GM18867 (cell line): Measurements from ENCODE around the gene NOP14.
"Not testable (repeated sequence)": the region's sequence is repeated elsewhere in the genome, so short reads cannot be mapped to it uniquely, and the experiment has no call there.

Source experiments
- ATAC-seq: cut with Tn5 transposase; IDR thresholded peaks from one replicate; pipeline ENCODE4 v1.9.1; 2021; ENCODE audit warnings: mild to moderate bottlenecking, moderate library complexity; ENCODE audit not compliant: unreplicated experiment

NOP14 gene

DNA sequence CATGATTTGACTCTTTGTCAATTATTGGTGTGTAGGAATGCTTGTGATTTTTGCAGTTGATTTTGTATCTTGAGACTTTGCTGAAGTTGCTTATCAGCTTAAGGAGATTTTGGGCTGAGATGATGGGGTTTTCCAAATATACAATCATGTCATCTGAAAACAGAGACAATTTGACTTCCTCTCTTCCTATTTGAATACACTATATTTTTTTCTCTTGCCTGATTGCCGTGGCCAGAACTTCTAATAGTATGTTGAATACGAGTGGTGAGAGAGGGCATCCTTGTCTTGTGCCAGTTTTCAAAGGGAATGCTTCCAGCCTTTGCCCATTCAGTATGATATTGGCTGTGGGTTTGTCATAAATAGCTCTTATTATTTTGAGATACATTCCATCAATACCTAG lies 44.9 kb downstream of the NOP14 start:
- not testable (repeated sequence) for ATAC-seq

DNA sequence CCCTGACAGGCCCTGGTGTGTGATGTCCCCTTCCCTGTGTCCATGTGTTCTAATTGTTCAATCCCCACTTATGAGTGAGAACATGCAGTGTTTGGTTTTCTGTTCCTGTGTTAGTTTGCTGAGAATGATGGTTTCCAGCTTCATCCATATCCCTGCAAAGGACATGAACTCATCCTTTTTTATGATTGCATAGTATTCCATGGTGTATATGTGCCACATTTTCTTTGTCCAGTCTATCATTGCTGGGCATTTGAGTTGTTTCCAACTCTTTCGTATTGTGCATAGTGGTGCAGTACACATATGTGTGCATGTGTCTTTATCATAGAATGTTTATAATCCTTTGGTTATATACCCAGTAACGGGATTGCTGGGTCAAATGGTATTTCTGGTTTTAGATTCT lies 46.5 kb downstream of the NOP14 start:
- ATAC-seq, result not testable (repeated sequence)

- ATAC-seq, result no peak
Measured at GRCh38 chr4:2915789-2916188, 47.4 kb downstream of the NOP14 start.

DNA sequence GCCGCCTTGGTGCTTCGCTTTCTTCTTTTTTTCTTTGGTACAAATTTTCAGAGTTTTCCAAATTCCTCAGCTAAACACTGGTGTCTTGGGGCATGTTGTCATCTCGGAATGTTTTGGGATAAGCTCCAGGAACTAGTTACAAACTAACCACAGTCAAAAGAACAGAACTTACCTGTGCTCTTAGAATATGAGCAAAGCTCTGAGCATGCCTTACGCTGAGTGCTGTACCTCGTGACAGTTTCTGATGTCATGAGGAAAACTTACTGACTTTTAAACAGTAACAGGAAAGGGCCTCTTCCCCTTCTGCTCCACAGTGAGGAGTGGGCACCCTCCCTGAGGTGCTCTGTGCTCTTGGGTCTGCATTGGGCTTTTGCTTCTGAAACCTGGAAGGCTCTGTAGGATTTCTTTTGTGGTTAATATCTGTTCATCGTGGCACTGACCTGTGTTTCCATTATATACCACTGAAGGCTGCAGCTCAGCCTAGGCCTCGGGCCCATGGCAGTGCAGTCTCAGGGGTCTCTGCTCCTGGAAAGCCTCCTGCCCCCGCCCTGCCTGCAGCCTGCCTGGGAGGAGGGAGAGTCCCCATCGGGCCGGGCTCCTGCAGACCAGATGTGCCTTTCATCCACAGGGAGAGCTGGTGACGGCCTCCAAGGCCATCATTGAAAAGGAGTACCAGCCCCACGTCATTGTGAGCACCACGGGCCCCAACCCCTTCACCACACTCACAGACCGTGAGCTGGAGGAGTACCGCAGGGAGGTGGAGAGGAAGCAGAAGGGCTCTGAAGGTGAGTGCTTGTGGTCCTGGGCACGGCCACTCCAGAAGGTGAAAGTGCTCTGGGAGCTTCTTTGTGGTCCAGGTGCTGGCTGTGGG lies 48.7 kb downstream of the NOP14 start:
- ATAC-seq, result no peak

GRCh38 chr4:2913168-2913567 lies 50.0 kb downstream of the NOP14 start:
- ATAC-seq, result no peak

GRCh38 chr4:2911868-2912267 lies 51.3 kb downstream of the NOP14 start:
- ATAC-seq, result no peak

DNA sequence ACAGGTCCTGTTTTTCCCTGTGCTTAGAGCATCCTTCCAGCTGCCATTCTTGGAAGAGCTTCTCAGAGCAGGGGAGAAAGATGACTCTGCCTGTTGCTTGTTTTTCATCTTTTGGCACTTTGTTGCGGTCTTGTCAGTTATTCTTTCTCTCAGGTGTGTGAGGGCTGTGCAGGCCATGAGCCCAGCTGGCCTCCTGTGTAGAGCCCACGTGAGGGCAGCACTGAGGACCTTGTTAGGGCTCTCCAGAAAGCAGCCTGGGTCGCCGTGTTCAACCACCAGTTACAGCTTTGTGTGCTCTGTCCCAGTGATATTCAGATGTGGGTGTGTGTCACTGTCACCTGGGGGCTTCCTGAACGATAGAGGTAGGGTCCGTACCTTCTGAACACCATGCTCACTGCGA lies 52.8 kb downstream of the NOP14 start:
- ATAC-seq, result no peak

GRCh38 chr4:2909583-2909982 lies 53.6 kb downstream of the NOP14 start:
- ATAC-seq, result no peak

DNA sequence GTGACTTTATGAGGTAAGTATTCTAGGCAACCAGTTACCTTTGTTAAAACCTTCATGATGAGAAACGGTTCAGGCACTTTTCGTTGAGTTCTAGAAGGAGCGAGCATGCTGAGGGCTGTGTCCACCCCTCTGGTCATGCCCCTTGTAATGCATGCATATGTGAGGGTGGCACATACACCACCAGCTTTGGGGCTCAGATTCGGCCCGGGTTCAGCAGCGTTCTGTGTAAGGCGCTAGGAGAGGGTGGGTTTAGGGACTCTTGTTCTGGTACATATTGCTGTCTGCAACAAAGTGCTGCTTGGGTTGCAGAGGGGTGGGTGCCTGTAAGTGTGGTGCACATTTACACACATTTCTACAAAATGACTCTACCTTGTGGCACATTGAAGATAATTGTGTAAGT lies 54.5 kb downstream of the NOP14 start:
- no peak for ATAC-seq

- no peak for ATAC-seq
Measured at GRCh38 chr4:2907706-2908293, 55.4 kb downstream of the NOP14 start.

GRCh38 chr4:2907226-2907625 lies 56.0 kb downstream of the NOP14 start:
- ATAC-seq, result no peak

- ATAC-seq, result no peak
Measured at GRCh38 chr4:2906218-2906617, 57.0 kb downstream of the NOP14 start.

DNA sequence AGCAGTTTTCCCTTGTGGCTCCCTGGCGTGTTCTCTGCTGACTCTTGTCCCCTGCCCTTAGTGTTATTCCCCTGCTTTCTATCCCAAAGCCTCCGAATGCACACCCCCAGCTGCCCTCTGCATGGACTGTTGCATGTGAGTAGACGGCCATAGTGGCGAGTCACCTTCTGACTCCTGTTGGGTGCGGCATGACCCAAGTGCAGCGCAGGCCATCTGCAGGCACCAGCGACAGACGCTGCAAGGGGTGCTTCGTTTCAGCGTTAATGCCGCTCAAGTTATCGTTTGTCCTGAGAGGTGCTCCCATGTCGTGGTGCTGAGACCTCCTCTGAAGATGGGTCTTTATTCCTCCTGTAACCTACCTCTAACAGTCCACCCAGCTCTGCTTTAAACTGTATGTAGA lies 57.7 kb downstream of the NOP14 start:
- ATAC-seq, result no peak

GRCh38 chr4:2902126-2902525 lies 61.1 kb downstream of the NOP14 start:
- no peak for ATAC-seq

- ATAC-seq, result no peak
Measured at GRCh38 chr4:2901186-2901585, 62.0 kb downstream of the NOP14 start.

DNA sequence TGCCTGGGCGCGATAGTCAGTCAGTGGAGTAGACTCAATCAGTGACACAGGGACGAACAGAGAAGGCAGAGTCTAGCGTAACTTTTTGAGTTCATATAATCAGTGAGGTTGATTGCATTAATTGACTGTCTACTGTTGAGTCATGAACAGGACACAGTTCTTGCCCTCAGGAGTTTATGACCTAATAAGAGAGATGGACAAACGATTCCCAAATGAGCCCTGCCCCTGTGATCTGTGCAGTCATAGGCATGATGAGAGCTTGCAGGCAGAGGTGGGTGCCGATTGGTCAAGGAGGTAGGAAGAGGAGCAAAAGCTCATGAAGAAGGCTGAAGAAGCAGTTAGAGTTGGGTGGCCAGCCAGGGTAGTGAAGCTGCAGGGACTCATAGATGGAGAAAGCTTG lies 62.5 kb downstream of the NOP14 start:
- no peak for ATAC-seq

GRCh38 chr4:2898001-2898400 lies 65.2 kb downstream of the NOP14 start:
- no peak for ATAC-seq

- ATAC-seq, result no peak
Measured at GRCh38 chr4:2893772-2894171, 69.4 kb downstream of the NOP14 start.

DNA sequence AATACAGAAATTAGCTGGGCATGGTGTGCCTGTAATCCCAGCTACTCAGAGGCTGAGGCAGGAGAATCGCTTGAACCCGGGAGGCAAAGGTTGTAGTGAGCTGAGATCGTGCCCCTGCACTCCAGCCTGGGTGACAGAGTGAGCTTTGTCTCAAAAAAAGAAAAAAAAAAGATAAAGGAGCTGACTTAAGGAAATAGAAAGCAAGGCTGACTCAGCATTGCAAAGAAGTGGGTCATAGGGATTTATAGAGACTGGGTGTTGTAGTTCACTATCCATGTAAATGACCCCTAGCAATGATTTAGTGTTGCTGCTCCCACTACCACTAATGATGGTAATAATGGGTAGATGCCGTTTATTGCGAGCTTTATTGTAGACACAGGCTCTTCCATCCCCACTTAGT lies 71.9 kb downstream of the NOP14 start:
- no peak for ATAC-seq

DNA sequence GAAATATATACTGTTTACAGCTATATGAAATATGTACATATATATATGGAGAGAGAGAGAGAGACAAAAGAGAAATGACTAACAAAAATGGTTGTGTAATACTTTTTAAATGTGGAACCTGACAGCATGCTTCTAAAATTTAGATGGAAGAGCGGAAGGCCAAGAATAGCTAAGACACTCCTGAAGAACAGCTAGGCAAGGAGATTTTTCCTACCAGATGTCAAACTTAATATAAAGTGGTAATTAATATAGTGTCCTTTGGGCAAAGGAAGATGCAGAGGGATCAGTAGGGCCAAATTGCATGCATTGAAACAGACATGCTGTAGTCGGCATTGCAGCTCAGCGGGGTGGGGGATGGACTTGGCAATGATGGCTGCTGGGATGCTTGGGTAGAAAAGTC lies 74.3 kb downstream of the NOP14 start:
- no peak for ATAC-seq
